ENCODE measurements around the gene BBOX1. TPM values are rescaled to one million over a fixed set of nuclear protein-coding genes. Genes with fewer than 3 reads are reported as not detected.

Gene BBOX1
- total RNA-seq, 4 donors from 2014 or later, result 0.55 TPM; not detected in 3

DNA sequence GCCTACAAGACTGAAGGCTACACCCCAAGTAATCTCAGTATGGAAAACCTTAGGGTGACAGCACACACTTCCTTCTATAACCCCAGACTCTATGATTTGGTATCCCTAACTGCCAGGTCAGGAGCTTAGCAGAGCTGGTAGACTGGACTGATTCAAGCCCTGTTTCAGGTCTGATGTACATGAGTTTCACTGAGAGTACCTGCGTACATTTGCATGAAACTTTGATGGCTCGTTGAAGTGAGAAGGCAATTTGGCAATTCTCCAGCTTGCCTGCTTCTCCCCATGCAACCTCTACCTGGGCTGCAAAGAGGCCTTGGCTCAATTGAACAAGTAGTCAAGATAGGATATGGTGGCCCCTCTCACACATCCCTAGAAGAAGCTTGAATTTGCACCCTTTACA is 36.5 kb upstream of the BBOX1 start:
- Histone ChIP-seq H3K27ac (no peak overlapping the region), H3K36me3 (no peaks in the 10 kb centered on the region), H3K27me3 (no peaks in the 10 kb centered on the region), H3K4me3 (no peak overlapping the region), H3K9me3 (no peaks in the 10 kb centered on the region), H3K4me1 (peaks cover 0 to 4% of the 10 kb centered on the region in 2 donors)
- no peak for DNase-seq
- intact Hi-C loops (cut with DNase I; ENCODE audit: low total_unique reads), result no loop called here
- TF ChIP-seq CTCF (IDR thresholded peaks at IDR 0.05) (no peak), POLR2A (IDR thresholded peaks at IDR 0.05) (no peak)

GRCh38 chr11:27008811-27009535 is 31.6 kb upstream of the BBOX1 start:
- Histone ChIP-seq H3K9me3 (no peaks in the 10 kb centered on the region), H3K4me1 (no peaks in the 10 kb centered on the region), H3K36me3 (no peaks in the 10 kb centered on the region), H3K27ac (no peak overlapping the region), H3K4me3 (no peak overlapping the region), H3K27me3 (no peaks in the 10 kb centered on the region)
- DNase-seq, result no peak
- intact Hi-C loops (cut with DNase I; ENCODE audit: low total_unique reads), result no loop called here
- TF ChIP-seq POLR2A (IDR thresholded peaks at IDR 0.05) (no peak), CTCF (IDR thresholded peaks at IDR 0.05) (no peak)

GRCh38 chr11:27011560-27012233 is 28.9 kb upstream of the BBOX1 start:
- H3K4me1 ChIP-seq, result no peaks in the 10 kb centered on the region
- H3K27me3 ChIP-seq, result no peaks in the 10 kb centered on the region
- peak overlapping the region; percentile 1 to 35 for H3K27ac ChIP-seq
- intact Hi-C loops (cut with DNase I; ENCODE audit: low total_unique reads), result no loop called here
- no peak overlapping the region for H3K4me3 ChIP-seq
- no peaks in the 10 kb centered on the region for H3K9me3 ChIP-seq
- no peak for DNase-seq
- TF ChIP-seq CTCF (IDR thresholded peaks at IDR 0.05) (no peak), POLR2A (IDR thresholded peaks at IDR 0.05) (no peak)
- H3K36me3 ChIP-seq, result no peaks in the 10 kb centered on the region

GRCh38 chr11:27012234-27012921 is 28.2 kb upstream of the BBOX1 start:
- Histone ChIP-seq H3K36me3 (no peaks in the 10 kb centered on the region), H3K4me1 (no peaks in the 10 kb centered on the region), H3K4me3 (no peak overlapping the region), H3K27me3 (no peaks in the 10 kb centered on the region), H3K9me3 (no peaks in the 10 kb centered on the region), H3K27ac (peak overlapping the region; percentile 10 to 23)
- DNase-seq, result peak in 1 of 2 donors; percentile 24
- intact Hi-C loops (cut with DNase I; ENCODE audit: low total_unique reads), result no loop called here
- no peak for TF ChIP-seq CTCF (IDR thresholded peaks at IDR 0.05)
- no peak for TF ChIP-seq POLR2A (IDR thresholded peaks at IDR 0.05)
